ENCODE measurements around the gene MICAL2.

MICAL2 gene

DNA sequence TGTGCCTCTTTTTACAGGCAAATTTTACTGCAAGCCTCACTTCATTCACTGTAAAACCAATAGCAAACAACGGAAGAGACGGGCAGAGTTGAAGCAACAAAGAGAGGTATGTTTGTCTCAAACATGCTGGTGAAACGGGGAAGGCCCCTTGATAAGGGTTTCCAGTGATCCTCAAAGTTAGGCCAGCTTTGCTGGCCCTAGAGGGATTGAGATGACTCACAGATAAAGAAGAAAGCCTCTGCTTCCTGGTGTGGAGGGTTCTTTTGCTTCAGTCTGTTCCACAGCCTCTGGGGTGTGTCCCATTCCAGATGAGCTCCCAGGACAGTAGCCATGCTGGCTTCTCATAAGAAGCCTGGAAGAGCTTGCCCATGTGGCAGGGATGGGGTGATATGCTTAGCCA, 148.1 kb downstream of the MICAL2 start:
- H3K9me3 ChIP-seq (ENCODE audit: control insufficient read depth, insufficient read depth, low read depth, low read length), result no peaks in the 10 kb centered on the region
- ChIA-PET CTCF (interaction anchor here (0.7 kb wide), 1 partner anchor 32 kb away, joined by 3 read pairs; no protein-coding TSS in a partner anchor), POLR2A (no interaction called here)
- H3K27ac ChIP-seq (ENCODE audit: extremely low read depth, low read depth, low read length), result no peak overlapping the region
- no peaks in the 10 kb centered on the region for H3K4me1 ChIP-seq (ENCODE audit: control insufficient read depth, insufficient read depth, low read length)
- H3K4me3 ChIP-seq (ENCODE audit: low read depth, low read length), result no peak overlapping the region
- TF ChIP-seq ZFP3 (tag by site-specific recombination; IDR thresholded peaks at IDR 0.05; ENCODE audit: low read depth) (no peak), ZNF473 (tag by site-specific recombination; IDR thresholded peaks at IDR 0.05) (no peak), ZNF133 (tag by site-specific recombination; IDR thresholded peaks at IDR 0.05) (no peak), ZNF266 (tag by site-specific recombination; IDR thresholded peaks at IDR 0.05; ENCODE audit: low read depth) (no peak), ZNF239 (tag by site-specific recombination; IDR thresholded peaks at IDR 0.05) (no peak), ZXDB (tag by site-specific recombination; IDR thresholded peaks at IDR 0.05) (no peak), KLF7 (tag by site-specific recombination; IDR thresholded peaks at IDR 0.05; ENCODE audit: borderline replicate concordance) (no peak), ZNF354C (tag by site-specific recombination; IDR thresholded peaks at IDR 0.05; ENCODE audit: borderline replicate concordance, low read depth) (no peak), ZNF155 (tag by site-specific recombination; IDR thresholded peaks at IDR 0.05) (no peak)
- TF ChIP-seq, protein P1, sequence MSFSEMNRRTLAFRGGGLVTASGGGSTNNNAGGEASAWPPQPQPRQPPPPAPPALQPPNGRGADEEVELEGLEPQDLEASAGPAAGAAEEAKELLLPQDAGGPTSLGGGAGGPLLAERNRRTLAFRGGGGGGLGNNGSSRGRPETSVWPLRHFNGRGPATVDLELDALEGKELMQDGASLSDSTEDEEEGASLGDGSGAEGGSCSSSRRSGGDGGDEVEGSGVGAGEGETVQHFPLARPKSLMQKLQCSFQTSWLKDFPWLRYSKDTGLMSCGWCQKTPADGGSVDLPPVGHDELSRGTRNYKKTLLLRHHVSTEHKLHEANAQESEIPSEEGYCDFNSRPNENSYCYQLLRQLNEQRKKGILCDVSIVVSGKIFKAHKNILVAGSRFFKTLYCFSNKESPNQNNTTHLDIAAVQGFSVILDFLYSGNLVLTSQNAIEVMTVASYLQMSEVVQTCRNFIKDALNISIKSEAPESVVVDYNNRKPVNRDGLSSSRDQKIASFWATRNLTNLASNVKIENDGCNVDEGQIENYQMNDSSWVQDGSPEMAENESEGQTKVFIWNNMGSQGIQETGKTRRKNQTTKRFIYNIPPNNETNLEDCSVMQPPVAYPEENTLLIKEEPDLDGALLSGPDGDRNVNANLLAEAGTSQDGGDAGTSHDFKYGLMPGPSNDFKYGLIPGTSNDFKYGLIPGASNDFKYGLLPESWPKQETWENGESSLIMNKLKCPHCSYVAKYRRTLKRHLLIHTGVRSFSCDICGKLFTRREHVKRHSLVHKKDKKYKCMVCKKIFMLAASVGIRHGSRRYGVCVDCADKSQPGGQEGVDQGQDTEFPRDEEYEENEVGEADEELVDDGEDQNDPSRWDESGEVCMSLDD (tag by site-specific recombination; IDR thresholded peaks at IDR 0.05), result no peak
- H3K36me3 ChIP-seq (ENCODE audit: control insufficient read depth in 2 of 2, insufficient read depth in 1 of 2, low read length in 2 of 2), result peaks cover 0 to 9% of the 10 kb centered on the region in 2 experiments; a peak in 1 of 3 replicates

DNA sequence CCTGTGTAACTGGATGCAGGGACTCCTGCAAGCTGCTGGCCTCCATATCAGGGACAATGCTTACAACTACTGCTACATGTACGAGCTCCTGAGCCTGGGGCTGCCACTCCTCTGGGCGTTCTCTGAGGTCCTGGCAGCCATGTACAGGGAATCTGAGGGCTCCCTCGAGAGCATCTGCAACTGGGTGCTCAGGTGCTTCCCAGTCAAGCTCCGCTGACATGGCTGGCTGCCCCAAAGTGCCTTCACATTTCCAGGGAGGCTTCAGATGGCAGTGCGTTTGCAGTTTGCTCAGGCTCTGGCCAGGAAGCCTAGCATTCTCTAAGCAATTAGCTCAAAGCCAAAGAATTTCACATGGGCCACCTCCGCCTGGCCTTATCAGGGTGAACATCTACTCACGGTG, 149.6 kb downstream of the MICAL2 start:
- Histone ChIP-seq H3K27ac (ENCODE audit: extremely low read depth, low read depth, low read length) (no peak overlapping the region), H3K4me1 (ENCODE audit: control insufficient read depth, insufficient read depth, low read length) (no peaks in the 10 kb centered on the region), H3K9me3 (ENCODE audit: control insufficient read depth, insufficient read depth, low read depth, low read length) (no peaks in the 10 kb centered on the region), H3K36me3 (ENCODE audit: control insufficient read depth in 2 of 2, insufficient read depth in 1 of 2, low read length in 2 of 2) (peaks cover 0 to 9% of the 10 kb centered on the region in 2 experiments; a peak in 1 of 3 replicates), H3K4me3 (ENCODE audit: low read depth, low read length) (no peak overlapping the region)
- TF ChIP-seq ZNF776 (tag by site-specific recombination; IDR thresholded peaks at IDR 0.05; ENCODE audit: borderline replicate concordance) (no peak), ZNF555 (tag by site-specific recombination; conservative IDR thresholded peaks at IDR 0.05) (no peak)
- ChIA-PET POLR2A (no interaction called here), CTCF (interaction anchor here (1.4 kb wide), 1 partner anchor 21 kb away, joined by 5 read pairs; no protein-coding TSS in a partner anchor)

DNA sequence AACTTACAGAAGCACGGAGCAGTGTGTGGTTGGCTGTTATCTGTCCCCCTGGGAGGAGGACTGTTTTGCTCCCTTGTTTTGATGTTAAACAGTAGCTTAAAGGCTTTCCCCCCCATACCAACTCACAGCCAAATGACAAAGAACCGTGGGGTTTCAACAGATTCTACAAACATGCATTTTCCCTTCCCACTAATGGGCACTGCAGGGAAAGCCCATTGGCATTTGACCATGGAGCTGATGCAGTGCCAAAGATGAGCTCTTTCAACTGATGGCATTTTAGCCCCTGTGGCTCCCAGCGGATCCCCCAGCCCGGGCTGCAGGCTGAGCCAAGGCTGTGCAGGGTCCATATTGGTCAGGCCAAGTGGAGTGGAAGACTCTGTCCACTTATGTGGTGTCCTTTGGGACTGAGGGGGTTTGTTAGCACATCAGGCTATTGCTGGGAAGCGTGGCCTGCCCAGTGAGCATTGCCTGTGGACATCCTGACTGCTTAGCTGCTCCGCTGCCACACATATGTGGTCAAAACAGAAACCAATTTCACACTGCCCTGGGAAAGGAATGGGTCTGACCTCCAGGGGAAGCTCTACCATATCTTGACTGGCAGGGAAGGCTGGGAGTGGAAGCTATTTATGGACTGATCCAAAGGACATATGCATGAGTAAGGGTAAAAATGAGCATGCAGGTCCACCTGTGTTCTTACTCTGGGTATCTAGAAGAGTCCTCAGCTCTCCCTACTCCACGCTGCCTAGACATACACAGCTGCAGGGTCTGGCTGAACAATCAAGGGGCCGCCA, 150.5 kb downstream of the MICAL2 start:
- ChIA-PET CTCF (interaction anchor here (0.6 to 1.4 kb wide), 4 partner anchors 9 to 216 kb away, joined by 3 to 5 read pairs (median 4); no protein-coding TSS in a partner anchor), POLR2A (no interaction called here)
- Histone ChIP-seq H3K9me3 (ENCODE audit: control insufficient read depth, insufficient read depth, low read depth, low read length) (no peaks in the 10 kb centered on the region), H3K4me3 (ENCODE audit: low read depth, low read length) (no peak overlapping the region), H3K27ac (ENCODE audit: extremely low read depth, low read depth, low read length) (no peak overlapping the region), H3K36me3 (ENCODE audit: control insufficient read depth in 2 of 2, insufficient read depth in 1 of 2, low read length in 2 of 2) (peaks cover 0 to 9% of the 10 kb centered on the region in 2 experiments; a peak in 1 of 3 replicates), H3K4me1 (ENCODE audit: control insufficient read depth, insufficient read depth, low read length) (no peaks in the 10 kb centered on the region)
- TF ChIP-seq ZFP41 (tag by site-specific recombination; IDR thresholded peaks at IDR 0.05; ENCODE audit: borderline replicate concordance) (no peak), ZNF266 (tag by site-specific recombination; IDR thresholded peaks at IDR 0.05; ENCODE audit: low read depth) (no peak), ZNF175 (tag by site-specific recombination; IDR thresholded peaks at IDR 0.05) (no peak), ZNF274 (IDR thresholded peaks at IDR 0.05; ENCODE audit: low read length) (no peak), ZNF274 (tag by site-specific recombination; IDR thresholded peaks at IDR 0.05; ENCODE audit: borderline replicate concordance) (no peak), SP2 (tag by site-specific recombination; IDR thresholded peaks at IDR 0.05) (no peak), OSR2 (tag by site-specific recombination; IDR thresholded peaks at IDR 0.05) (no peak), TRIM28 (IDR thresholded peaks at IDR 0.05; ENCODE audit: borderline replicate concordance, low read length) (no peak), PRDM1 (tag by site-specific recombination; IDR thresholded peaks at IDR 0.05) (no peak), SCRT1 (tag by site-specific recombination; IDR thresholded peaks at IDR 0.05; ENCODE audit: borderline replicate concordance) (no peak), HOXD13 (CRISPR knock-in tag; IDR thresholded peaks at IDR 0.05; ENCODE audit: borderline replicate concordance) (no peak), ZNF707 (tag by site-specific recombination; IDR thresholded peaks at IDR 0.05) (no peak), ZNF223 (tag by site-specific recombination; IDR thresholded peaks at IDR 0.05) (no peak), MEIS1 (CRISPR knock-in tag; IDR thresholded peaks at IDR 0.05; ENCODE audit: borderline replicate concordance) (no peak)
- TF ChIP-seq, protein P2, sequence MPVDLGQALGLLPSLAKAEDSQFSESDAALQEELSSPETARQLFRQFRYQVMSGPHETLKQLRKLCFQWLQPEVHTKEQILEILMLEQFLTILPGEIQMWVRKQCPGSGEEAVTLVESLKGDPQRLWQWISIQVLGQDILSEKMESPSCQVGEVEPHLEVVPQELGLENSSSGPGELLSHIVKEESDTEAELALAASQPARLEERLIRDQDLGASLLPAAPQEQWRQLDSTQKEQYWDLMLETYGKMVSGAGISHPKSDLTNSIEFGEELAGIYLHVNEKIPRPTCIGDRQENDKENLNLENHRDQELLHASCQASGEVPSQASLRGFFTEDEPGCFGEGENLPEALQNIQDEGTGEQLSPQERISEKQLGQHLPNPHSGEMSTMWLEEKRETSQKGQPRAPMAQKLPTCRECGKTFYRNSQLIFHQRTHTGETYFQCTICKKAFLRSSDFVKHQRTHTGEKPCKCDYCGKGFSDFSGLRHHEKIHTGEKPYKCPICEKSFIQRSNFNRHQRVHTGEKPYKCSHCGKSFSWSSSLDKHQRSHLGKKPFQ (tag by site-specific recombination; IDR thresholded peaks at IDR 0.05), result no peak
- TF ChIP-seq, protein P3, sequence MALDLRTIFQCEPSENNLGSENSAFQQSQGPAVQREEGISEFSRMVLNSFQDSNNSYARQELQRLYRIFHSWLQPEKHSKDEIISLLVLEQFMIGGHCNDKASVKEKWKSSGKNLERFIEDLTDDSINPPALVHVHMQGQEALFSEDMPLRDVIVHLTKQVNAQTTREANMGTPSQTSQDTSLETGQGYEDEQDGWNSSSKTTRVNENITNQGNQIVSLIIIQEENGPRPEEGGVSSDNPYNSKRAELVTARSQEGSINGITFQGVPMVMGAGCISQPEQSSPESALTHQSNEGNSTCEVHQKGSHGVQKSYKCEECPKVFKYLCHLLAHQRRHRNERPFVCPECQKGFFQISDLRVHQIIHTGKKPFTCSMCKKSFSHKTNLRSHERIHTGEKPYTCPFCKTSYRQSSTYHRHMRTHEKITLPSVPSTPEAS (tag by site-specific recombination; IDR thresholded peaks at IDR 0.05), result no peak

Data from HEK293 (cell line).